Measurements from ENCODE around the gene L1CAM.
"Not testable (repeated sequence)": the region's sequence is repeated elsewhere in the genome, so short reads cannot be mapped to it uniquely, and the experiment has no call there.

The L1CAM gene

GRCh38 chrX:153830640-153831428, 55.1 kb downstream of the L1CAM start:
- FAIRE-seq (no peak), DNase-seq (ENCODE audit: low spot score) (no peak)

- FAIRE-seq (no peak), DNase-seq (ENCODE audit: low spot score) (no peak)
Observed at GRCh38 chrX:153829799-153830639, 56.0 kb downstream of the L1CAM start, which contains the start of gene PDZD4. PDZD4 (minus strand) TSS chrX:153830544; CDS start chrX:153830298, 246 bp downstream.

- FAIRE-seq = no peak
Observed at GRCh38 chrX:153829549-153829798, 56.5 kb downstream of the L1CAM start.

GRCh38 chrX:153828723-153829548, 57.0 kb downstream of the L1CAM start:
- FAIRE-seq (no peak), DNase-seq (ENCODE audit: low spot score) (no peak)

More at GRCh38 chrX:153829549-153829798, 56.5 kb downstream of the L1CAM start:
- no peak for DNase-seq (ENCODE audit: low spot score)

- no peak for DNase-seq (ENCODE audit: low spot score)
- no peak for FAIRE-seq
Observed at GRCh38 chrX:153828308-153828707, 57.7 kb downstream of the L1CAM start.

- FAIRE-seq (no peak), DNase-seq (ENCODE audit: low spot score) (no peak)
Observed at GRCh38 chrX:153827903-153828302, 58.1 kb downstream of the L1CAM start.

- no peak for FAIRE-seq
Observed at GRCh38 chrX:153827016-153827415, 59.0 kb downstream of the L1CAM start.

GRCh38 chrX:153825042-153825441, 60.9 kb downstream of the L1CAM start:
- no peak for FAIRE-seq
- no peak for DNase-seq (ENCODE audit: low spot score)

More at GRCh38 chrX:153827016-153827415, 59.0 kb downstream of the L1CAM start:
- DNase-seq (ENCODE audit: low spot score) = no peak

- DNase-seq (ENCODE audit: low spot score) = no peak
- no peak for FAIRE-seq
Observed at GRCh38 chrX:153824348-153824747, 61.6 kb downstream of the L1CAM start.

GRCh38 chrX:153821066-153821465, 64.9 kb downstream of the L1CAM start:
- FAIRE-seq = no peak

GRCh38 chrX:153820601-153821000, 65.4 kb downstream of the L1CAM start:
- no peak for DNase-seq (ENCODE audit: low spot score)
- no peak for FAIRE-seq

More at GRCh38 chrX:153821066-153821465, 64.9 kb downstream of the L1CAM start:
- no peak for DNase-seq (ENCODE audit: low spot score)

GRCh38 chrX:153819384-153820040, 66.5 kb downstream of the L1CAM start:
- FAIRE-seq (no peak), DNase-seq (ENCODE audit: low spot score) (no peak)

GRCh38 chrX:153818571-153819383, 67.2 kb downstream of the L1CAM start:
- DNase-seq (ENCODE audit: low spot score) = no peak
- no peak for FAIRE-seq

GRCh38 chrX:153818064-153818463, 67.9 kb downstream of the L1CAM start:
- FAIRE-seq; DNase-seq (ENCODE audit: low spot score): not testable (repeated sequence)

- no peak for FAIRE-seq
Observed at GRCh38 chrX:153816831-153817690, 68.9 kb downstream of the L1CAM start.

GRCh38 chrX:153814591-153815315, 71.2 kb downstream of the L1CAM start:
- FAIRE-seq (no peak), DNase-seq (ENCODE audit: low spot score) (no peak)

More at GRCh38 chrX:153816831-153817690, 68.9 kb downstream of the L1CAM start:
- no peak for DNase-seq (ENCODE audit: low spot score)

GRCh38 chrX:153813161-153813560, 72.8 kb downstream of the L1CAM start:
- no peak for FAIRE-seq

GRCh38 chrX:153812220-153812619, 73.8 kb downstream of the L1CAM start:
- DNase-seq (ENCODE audit: low spot score) = no peak
- no peak for FAIRE-seq

More at GRCh38 chrX:153813161-153813560, 72.8 kb downstream of the L1CAM start:
- no peak for DNase-seq (ENCODE audit: low spot score)

Measured in RCC 7860 (cell line).